HEK293T (cell line): ENCODE data around the gene OPHN1.

Experiments
- CTCF ChIA-PET: fragments of 350-600 bp; formaldehyde crosslinking; extraction: SDS; loops from one replicate; lab custom pipeline; 2021; ENCODE audit warnings: antibody characterized with exemption, inconsistent platforms; lab: Yijun Ruan, JAX
- POLR2A ChIA-PET: fragments of 350-600 bp; formaldehyde crosslinking; extraction: SDS; loops from one replicate; lab custom pipeline; 2020; ENCODE audit warnings: antibody characterized with exemption, inconsistent platforms; lab: Yijun Ruan, JAX
- DNase-seq: peaks from one replicate; pipeline ENCODE4 v3.0.0; 2012; ENCODE audit warnings: mixed read lengths; ENCODE audit errors: extremely low spot score
- ARNT ChIP-seq: fragments of 450-650 bp; IDR thresholded peaks from 2 replicates; pipeline ENCODE4 v1.6.1; 2017; ENCODE audit warnings: mild to moderate bottlenecking
- BHLHE40 ChIP-seq: fragments of 450-650 bp; IDR thresholded peaks from 2 replicates; pipeline ENCODE4 v1.6.1; 2016; ENCODE audit warnings: mild to moderate bottlenecking, moderate library complexity, borderline replicate concordance
- CTBP1 ChIP-seq: fragments of 450-650 bp; IDR thresholded peaks from 2 replicates; pipeline ENCODE4 v1.6.1; 2016; ENCODE audit warnings: borderline replicate concordance
- ELF4 ChIP-seq: fragments of 450-650 bp; IDR thresholded peaks from 2 replicates; pipeline ENCODE4 v1.6.1; 2017; ENCODE audit warnings: antibody characterized with exemption
- FOXA1 ChIP-seq: fragments of 450-650 bp; IDR thresholded peaks from 2 replicates; pipeline ENCODE4 v1.6.1; 2016; ENCODE audit warnings: mild to moderate bottlenecking
- FOXK2 ChIP-seq: fragments of 450-650 bp; IDR thresholded peaks from 2 replicates; pipeline ENCODE4 v1.6.1; 2016; ENCODE audit warnings: mild to moderate bottlenecking
- FOXM1 ChIP-seq: fragments of 450-650 bp; IDR thresholded peaks from 2 replicates; pipeline ENCODE4 v1.6.1; 2017; ENCODE audit warnings: mild to moderate bottlenecking, borderline replicate concordance
- HDGF ChIP-seq: fragments of 450-650 bp; IDR thresholded peaks from 2 replicates; pipeline ENCODE4 v1.6.1; 2017; ENCODE audit warnings: antibody characterized with exemption, borderline replicate concordance
- L3MBTL2 ChIP-seq: fragments of 450-650 bp; conservative IDR thresholded peaks from 2 replicates; pipeline ENCODE4 v1.6.1; 2016; ENCODE audit warnings: mild to moderate bottlenecking
- LEF1 ChIP-seq: fragments of 450-650 bp; IDR thresholded peaks from 2 replicates; pipeline ENCODE4 v1.6.1; 2017; ENCODE audit warnings: mild to moderate bottlenecking, borderline replicate concordance
- NFRKB ChIP-seq: fragments of 450-650 bp; IDR thresholded peaks from 2 replicates; pipeline ENCODE4 v1.6.1; 2016; ENCODE audit warnings: mild to moderate bottlenecking, moderate library complexity
- SP1 ChIP-seq: fragments of 450-650 bp; IDR thresholded peaks from 2 replicates; pipeline ENCODE4 v1.6.1; 2017
- SUZ12 ChIP-seq: fragments of 450-650 bp; IDR thresholded peaks from 2 replicates; pipeline ENCODE4 v1.6.1; 2016; ENCODE audit warnings: mild to moderate bottlenecking
- TARDBP ChIP-seq: fragments of 450-650 bp; IDR thresholded peaks from 2 replicates; pipeline ENCODE4 v1.6.1; 2016
- ZNF384 ChIP-seq: fragments of 450-650 bp; IDR thresholded peaks from 2 replicates; pipeline ENCODE4 v1.6.1; 2016
- TF ChIP-seq, protein P1 (sequence below): fragments of 450-650 bp; IDR thresholded peaks from 2 replicates; pipeline ENCODE4 v1.6.1; 2016

The OPHN1 gene

DNA sequence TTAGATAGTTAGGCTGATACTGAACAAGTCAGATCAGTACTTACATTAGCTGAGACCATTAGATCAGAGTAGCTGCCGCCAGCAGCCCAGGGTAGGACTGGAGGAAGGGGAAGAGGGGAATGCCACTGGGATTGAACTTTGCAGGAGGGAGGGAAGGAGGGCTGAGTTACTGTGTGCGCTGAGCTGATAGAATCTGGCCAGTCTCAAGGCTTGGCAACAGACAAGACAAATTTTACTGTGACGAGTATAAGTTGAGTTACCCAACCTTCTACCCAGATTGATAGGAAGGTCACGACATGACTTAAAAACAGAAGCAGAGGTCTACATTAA, 372.1 kb downstream of the OPHN1 start:
- no peak for TF ChIP-seq ARNT
- no peak for TF ChIP-seq FOXM1
- TF ChIP-seq L3MBTL2: no peak
- TF ChIP-seq ELF4: no peak
- no peak for TF ChIP-seq BHLHE40
- no peak for TF ChIP-seq CTBP1
- TF ChIP-seq FOXK2: no peak
- TF ChIP-seq SP1: no peak
- TF ChIP-seq NFRKB: no peak
- no peak for TF ChIP-seq FOXA1
- TF ChIP-seq, protein P1, sequence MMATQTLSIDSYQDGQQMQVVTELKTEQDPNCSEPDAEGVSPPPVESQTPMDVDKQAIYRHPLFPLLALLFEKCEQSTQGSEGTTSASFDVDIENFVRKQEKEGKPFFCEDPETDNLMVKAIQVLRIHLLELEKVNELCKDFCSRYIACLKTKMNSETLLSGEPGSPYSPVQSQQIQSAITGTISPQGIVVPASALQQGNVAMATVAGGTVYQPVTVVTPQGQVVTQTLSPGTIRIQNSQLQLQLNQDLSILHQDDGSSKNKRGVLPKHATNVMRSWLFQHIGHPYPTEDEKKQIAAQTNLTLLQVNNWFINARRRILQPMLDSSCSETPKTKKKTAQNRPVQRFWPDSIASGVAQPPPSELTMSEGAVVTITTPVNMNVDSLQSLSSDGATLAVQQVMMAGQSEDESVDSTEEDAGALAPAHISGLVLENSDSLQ: no peak
- no peak for TF ChIP-seq LEF1
- POLR2A ChIA-PET: no interaction called here
- CTCF ChIA-PET: no interaction called here
- DNase-seq: no peak

DNA sequence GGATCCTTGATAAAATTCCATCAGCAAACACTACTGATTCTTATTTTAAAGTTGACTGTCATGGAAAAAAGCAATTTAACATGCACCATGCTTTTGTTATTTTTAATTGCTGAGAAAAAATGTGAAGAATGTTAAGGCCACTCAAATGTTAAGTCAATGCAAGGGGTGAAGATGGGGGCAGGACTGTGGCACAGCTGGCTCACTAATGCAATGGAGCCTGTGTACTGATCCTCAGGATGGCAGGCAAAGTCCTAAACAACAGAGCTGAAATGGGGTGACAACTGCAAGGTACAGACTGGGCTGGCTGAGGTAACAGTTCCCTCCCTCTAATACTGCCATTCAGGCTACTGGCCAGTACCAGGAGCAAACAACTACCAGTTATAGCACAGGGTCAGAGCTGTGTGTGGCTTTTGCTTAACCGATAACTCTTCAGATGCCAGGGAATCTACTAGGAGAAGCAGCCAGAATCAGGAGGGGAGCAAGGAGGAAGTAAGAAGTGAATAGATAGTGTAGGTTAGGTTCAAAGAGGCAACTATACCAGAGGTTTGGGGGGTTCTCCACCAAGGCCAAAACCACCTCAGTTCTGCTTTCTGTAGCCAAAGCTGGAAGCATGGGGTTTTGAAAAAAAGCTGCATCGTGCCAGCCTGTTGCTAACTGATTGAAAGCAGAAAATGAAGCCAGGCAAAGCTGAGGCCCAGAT, 372.6 kb downstream of the OPHN1 start:
- TF ChIP-seq SP1 (no peak), SUZ12 (no peak), L3MBTL2 (no peak), FOXK2 (no peak), ELF4 (no peak), BHLHE40 (no peak), NFRKB (no peak)
- TF ChIP-seq, protein P1: no peak
- CTCF ChIA-PET: no interaction called here
- DNase-seq: no peak
- POLR2A ChIA-PET: no interaction called here

DNA sequence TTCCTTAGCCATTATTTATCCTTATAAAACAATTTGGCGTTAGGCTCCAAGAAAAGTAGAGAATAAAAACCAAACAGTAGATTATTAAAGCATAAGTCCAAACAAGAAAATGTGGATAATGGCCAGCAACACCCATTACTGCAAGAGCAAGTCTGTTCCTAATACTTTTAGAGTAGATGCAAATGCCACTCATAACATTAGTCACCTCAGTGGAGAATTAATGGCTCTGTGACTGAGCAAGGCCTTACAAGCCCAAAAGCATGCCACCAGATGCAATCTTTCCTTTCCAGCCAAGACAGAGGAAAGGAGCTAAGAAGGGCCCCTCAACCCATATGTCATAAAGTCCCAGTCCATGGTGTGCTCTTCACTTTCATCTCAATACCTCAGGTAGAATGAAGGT, 373.8 kb downstream of the OPHN1 start:
- ChIA-PET POLR2A (no interaction called here), CTCF (no interaction called here)
- TF ChIP-seq FOXK2: no peak
- TF ChIP-seq LEF1: no peak
- TF ChIP-seq FOXM1: no peak
- no peak for TF ChIP-seq ARNT
- no peak for TF ChIP-seq SP1
- no peak for TF ChIP-seq BHLHE40
- no peak for TF ChIP-seq TARDBP
- TF ChIP-seq L3MBTL2: no peak
- TF ChIP-seq, protein P1: no peak
- no peak for TF ChIP-seq CTBP1
- DNase-seq: no peak

DNA sequence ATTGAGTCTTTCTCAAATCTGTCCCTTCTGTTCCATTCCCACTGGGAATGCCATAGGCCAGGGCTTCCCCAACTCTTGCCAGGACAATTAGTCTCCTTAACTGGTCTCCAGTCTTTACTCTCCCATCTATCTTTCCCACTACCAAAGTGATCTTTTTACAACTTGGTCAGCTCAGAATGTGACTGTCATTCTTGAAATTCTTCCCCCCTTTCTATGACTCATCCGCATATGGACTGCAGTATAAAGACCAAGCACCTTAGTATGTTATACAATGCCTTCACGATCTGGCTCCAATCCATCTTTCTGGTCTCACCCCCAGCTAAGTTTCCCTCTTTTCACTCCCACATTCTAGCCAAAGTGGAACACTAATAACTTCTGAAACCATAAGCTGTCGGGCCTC, 383.8 kb downstream of the OPHN1 start:
- no peak for TF ChIP-seq LEF1
- no peak for TF ChIP-seq FOXA1
- no peak for TF ChIP-seq CTBP1
- no peak for TF ChIP-seq ELF4
- no peak for TF ChIP-seq BHLHE40
- no peak for TF ChIP-seq TARDBP
- no peak for TF ChIP-seq ARNT
- no peak for TF ChIP-seq FOXK2
- TF ChIP-seq, protein P1: no peak
- TF ChIP-seq ZNF384: no peak
- TF ChIP-seq SUZ12: no peak
- no peak for TF ChIP-seq L3MBTL2
- no peak for TF ChIP-seq SP1
- TF ChIP-seq NFRKB: no peak
- TF ChIP-seq FOXM1: no peak
- TF ChIP-seq HDGF: no peak
- no peak for DNase-seq
- ChIA-PET POLR2A (no interaction called here), CTCF (interaction anchor here (1.1 kb wide), 1 partner anchor 30 kb away, joined by 3 read pairs; no protein-coding TSS in a partner anchor)

DNA sequence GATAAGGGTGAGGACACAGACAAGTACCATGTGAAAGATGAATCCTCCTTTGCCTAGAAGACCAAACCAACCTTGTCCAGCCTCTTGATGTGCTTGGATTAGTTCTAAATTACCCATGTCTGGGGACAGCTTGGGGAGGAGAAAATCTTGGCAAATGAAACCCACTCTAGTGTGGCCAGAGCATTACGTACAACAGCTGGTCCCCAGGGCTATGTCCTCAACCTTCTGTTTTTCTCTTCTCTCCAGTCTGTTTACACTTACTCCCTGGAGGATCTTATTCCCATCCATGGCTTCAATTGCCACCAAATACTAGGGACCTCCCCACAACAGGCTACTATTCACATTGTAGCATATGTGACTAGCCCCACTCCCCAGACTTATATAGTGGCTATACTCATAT, 384.5 kb downstream of the OPHN1 start:
- ChIA-PET CTCF (no interaction called here), POLR2A (no interaction called here)
- TF ChIP-seq LEF1 (no peak), ZNF384 (no peak), TARDBP (no peak), ELF4 (no peak), SP1 (no peak), BHLHE40 (no peak), NFRKB (no peak), SUZ12 (no peak), FOXM1 (no peak), FOXA1 (no peak), FOXK2 (no peak), HDGF (no peak), L3MBTL2 (no peak), CTBP1 (no peak), ARNT (no peak)
- TF ChIP-seq, protein P1: no peak

More for the DNA sequence above, 384.5 kb downstream of the OPHN1 start:
- no peak for DNase-seq
